DMS114 treated with DMSO at 0.1 percent for 48 hours (cell line): ENCODE measurements around the gene MARK2.
"Not testable (repeated sequence)": the region's sequence is repeated elsewhere in the genome, so short reads cannot be mapped to it uniquely, and the experiment has no call there.

Experiments
- DNase-seq: peaks from one replicate; lab custom pipeline; 2025; ENCODE audit not compliant: unreplicated experiment; lab: John Stamatoyannopoulos, UW

The MARK2 gene

DNA sequence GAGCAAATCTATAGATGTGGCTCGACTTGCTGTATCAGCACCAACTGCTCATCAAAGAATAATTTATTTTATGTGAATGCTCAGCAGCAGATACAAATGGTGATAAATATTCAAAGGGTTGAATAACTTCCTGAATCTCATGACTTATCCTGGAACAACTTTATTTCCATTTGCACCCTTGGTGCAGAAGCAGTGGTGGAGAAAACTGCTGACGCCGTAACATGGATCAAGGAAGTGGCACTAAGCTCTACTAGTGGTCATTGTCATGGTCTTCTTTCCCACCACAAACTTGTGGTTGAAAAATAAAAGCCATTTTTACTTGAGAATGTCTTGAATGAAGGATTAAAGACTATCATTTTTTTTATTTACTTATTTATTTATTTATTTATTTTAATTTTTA, 14.6 kb downstream of the MARK2 start:
- DNase-seq: no peak

GRCh38 chr11:63854696-63855095, 15.8 kb downstream of the MARK2 start:
- DNase-seq: no peak

DNA sequence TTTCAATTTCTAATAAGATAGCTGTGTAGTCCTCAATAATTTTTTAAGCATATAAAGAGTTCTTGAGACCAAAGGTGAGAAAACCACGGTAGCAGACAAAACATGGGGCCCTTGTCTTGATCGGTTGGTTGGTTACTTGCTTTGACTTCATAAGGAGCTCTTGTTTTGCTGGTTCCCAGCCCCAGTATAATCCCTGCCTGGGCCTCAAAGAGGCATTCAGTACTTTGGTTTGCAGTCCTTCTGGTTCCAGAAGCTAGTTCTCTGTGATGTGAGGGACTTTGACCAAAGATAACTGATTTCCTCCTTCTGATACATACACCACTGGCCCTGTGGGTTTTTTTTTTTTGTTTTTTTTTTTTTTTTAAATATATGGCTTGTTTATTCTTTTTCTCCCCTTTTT, 17.1 kb downstream of the MARK2 start:
- DNase-seq: no peak

DNA sequence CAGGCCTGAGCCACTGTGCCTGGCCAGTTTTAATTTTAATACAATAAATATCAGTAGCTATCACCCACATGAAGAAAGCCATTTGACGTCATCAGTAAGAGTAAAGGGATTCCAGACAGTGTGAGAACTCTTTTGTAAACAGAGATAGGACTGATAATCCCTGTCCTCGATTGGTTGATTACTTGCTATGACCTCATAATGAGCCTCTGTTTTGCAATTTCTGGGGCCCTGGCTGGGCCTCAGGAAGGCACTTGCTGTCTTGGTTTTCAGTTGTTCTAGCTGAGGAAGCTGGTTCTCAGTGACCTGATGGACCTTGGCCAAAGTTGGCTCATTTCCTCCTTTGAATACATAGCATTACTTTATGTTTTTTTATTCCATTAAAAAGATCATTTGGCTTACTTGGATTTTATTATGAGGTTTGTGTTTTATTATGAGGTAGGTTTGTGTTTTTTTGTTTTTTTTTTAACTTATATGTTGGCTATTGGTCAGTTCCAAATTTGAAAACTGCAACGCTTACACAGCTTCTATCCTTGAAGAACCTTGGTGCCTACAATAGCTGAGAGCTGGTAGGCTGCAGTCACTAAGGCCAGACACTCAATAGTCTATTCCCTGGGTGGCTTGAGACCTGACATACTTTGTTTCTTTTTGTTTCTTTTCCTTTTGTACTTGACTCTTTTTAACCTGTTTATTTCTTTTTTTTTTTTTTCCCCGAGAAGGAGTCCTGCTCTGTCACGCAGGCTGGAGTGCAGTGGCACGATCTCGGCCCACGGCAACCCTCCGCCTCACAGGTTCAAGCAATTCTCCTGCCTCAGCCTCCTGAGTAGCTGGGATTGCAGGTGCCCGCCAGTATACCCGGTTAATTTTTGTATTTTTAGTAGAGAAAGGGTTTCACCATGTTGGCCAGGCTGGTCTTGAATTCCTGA, 20.0 kb downstream of the MARK2 start:
- no peak for DNase-seq

DNA sequence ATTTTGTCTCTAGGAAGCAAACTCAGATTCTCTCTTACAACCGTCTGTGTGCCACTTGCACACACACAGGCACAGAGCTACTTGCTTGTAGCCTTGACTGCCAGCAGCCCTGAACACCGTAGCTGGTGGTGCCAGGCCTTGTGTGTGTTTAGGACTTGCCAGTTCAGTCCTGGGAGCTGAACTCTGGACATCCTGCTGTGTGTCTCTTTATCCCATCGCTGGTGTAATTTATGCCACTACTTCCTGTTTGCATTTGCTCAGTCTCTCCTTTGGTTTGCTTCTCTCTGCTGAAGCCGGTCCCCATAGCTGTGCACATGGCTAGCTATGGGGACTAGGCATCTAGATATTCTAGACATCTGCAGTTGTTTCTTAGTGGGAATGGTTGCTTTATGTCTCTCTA, 24.0 kb downstream of the MARK2 start:
- no peak for DNase-seq

DNA sequence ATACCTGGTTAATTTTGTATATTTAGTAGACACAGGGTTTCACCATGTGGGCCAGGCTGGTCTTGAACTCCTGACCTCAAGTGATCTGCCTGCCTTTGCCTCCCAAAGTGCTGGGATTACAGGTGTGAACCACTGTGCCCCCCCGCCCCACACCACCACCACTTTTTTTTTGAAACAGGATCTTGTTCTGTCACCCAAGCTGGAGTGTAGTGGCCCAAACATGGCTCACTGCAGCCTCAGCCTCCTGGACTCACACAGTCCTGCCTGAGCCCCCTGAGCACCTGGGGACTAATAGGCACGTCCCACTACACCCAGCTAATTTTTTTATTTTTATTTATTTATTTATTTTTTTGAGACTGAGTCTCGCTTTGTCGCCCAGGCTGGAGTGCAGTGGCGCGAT, 24.7 kb downstream of the MARK2 start:
- DNase-seq: not testable (repeated sequence)

DNA sequence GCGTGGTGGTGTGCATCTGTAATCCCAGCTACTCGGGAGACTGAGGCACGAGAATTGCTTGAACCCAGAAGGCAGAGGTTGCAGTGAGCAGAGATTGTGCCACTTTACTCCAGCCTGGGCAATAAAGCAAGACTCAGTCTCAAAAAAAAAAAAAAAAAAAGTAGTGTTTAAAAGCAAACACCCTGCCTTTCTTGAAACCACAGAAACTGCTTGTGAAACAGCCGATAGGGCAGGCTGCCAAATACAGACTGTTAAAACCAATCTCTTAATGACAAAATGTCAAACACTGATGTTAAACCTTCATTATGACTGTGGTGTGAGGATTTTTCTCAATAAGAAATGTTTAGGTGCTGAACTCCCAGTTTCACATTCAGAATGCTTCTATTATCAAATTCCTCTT, 27.3 kb downstream of the MARK2 start:
- no peak for DNase-seq

DNA sequence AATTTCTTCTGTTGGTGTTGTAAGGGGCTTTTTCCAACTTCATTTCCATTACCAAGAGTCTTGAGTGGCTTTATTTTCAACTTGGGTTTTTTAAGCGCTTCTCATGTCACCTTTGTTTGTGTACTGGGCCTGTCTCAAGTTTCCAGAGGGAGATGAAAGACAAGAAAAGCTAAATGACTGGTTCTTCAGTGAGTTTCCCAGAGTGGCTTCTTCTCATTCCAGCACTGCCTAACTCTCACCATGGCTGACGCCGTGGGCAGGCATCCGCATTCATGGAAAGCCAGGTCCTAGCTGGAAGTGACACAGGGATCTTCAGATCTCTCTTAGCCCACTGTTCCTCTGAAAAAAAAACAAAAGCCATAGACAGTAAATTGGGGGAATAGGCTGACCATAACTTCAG, 28.6 kb downstream of the MARK2 start:
- no peak for DNase-seq

DNA sequence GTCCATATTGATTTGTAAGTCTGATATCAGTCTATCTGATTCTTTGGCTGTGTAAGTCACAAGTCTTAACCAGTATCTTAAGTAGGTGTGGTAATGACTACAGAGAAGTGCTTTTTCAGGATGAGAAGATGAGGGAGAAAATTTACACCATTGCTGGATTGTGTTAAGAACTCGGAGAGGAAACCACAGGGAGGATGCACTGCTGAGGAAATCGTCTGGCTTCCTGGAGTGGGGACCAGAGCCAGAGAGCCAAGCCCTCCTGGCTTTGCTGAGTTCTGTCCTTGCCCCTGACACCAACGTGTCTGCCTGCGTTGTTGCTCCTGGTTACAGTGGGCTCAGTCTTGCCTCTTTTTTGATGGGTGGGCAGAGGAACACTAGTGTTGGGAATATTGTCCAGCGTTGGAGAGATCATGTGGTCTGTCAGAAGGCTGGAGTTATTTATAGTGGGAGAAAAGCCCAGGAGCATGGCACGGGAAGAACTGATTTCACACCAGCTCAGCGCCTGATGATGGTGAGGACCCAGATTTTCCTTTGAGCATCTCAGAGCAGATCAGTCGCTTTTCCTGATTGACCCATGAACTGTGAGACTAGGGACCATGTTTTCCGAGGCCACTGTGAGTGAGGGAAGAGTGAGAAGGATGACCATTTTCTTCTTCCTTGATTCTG, 29.6 kb downstream of the MARK2 start:
- no peak for DNase-seq

GRCh38 chr11:63869171-63869591, 30.3 kb downstream of the MARK2 start:
- DNase-seq: no peak

DNA sequence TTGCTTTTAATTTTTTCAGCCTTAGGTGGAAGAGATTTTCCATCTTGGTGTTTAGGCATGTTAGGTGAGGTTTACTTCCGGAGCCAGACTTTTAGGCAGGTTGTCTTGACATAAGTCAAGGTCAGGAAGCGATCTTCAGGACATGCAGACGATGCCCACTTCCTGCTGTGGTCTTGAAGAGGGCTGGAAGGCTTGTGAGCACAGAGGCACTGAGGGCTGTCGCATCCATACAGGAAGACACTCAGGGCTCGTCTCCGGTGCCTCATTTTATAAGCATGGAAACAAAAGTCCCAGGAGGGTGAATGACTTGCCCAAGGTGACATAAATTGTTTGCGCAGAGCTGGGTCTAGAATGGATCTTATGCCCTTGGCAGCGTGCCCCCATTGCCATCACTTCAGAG, 30.8 kb downstream of the MARK2 start:
- no peak for DNase-seq

GRCh38 chr11:63870351-63871140, 31.6 kb downstream of the MARK2 start:
- DNase-seq: no peak

DNA sequence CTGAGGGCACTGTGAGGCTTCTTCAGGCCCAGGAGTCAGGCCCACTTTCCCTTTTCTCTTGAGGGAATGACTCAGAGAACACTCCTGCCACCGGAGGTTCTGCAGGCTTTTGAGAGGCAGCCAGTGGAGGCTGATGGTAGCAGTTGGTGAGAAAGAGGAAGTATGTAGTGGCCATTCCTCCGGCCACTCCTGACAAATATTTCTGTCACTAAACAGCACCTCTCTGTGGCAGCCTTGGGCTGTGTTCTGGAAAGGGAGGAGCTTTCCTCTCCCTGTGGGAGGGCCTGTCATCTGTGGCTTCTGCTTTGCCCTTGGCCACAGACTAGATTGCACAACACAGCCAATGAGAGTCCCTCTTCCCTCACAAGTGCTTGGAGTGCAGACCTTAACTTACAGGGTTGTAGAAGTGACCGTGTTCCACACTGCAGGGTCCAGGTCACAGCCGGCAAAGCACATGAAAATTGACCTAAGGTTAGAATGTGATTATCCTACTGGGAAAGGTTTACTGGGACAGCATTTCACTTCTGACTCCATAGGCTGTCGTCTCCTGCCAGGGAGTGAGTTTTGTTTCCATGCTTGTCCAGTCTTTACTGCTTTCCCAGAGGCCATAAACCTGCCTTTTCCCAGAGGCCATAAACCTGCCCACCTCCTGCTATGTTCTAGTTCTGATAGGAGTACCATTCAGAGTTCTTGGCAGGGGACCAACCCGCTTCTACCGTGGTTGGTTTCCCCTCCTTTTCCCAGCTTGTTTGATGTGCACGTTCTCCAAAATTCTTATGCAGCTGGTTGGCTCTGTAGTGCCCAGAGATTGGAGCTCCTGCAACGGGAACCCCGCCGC, 33.3 kb downstream of the MARK2 start:
- DNase-seq: no peak

DNA sequence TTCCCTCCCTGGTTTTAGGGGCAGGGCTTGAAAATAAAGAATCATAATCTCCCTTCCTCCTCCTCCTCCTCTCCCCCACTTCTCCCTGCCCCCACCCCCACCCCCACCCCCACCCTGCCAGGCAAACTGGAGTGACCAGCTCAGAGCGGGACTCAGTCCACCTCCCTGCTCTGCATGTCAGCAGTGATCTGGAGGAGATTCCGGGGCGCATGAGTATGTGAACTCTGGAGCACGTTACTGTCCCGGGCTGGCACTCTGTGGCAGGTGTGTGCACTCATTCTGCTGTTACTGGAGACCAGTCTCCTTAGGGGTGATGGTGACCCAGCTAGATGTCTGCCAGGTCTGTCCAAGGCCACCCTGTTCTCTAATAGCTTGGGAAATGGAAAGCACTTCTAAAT, 33.9 kb downstream of the MARK2 start:
- DNase-seq: no peak

DNA sequence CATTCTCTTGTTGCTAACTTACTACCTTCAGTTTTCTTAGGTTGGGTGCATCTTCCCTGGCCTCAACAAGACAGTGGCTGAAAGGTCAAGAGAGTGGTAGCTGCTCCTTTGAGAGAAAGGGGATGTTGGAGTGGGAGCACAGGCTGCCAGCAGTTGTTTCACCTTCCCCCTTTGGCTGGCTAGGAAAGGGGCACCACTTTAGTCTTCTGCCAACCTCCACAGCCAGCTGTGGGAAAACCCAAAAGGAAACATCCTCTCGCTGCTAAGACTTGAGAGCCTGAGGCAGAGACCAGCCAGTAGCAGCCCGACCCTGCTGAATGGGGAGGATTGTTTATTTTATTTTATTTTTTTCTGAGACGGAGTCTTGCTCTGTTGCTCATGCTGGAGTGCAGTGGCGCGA, 34.4 kb downstream of the MARK2 start:
- DNase-seq: no peak

DNA sequence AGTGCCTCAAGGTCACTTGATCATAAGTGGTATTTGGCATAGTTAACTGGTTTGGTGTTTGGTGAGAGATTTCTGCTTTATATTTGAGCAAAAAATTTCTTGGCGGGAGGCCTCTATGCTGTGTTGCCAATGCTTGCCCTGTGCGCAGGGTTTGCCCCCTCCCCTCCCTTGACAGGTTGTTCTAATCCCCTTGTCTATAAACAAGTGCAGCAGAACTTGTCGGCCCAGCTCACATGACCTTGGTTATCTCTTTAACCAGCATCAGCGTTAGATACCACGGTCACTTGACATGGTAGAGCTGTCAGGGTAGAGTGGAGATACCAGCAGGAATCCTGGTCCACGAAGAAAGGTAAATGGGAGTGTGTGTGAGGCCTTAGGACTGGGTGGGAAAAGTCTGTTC, 35.6 kb downstream of the MARK2 start:
- no peak for DNase-seq

- no peak for DNase-seq
Observed at GRCh38 chr11:63875506-63876065, 36.7 kb downstream of the MARK2 start.

DNA sequence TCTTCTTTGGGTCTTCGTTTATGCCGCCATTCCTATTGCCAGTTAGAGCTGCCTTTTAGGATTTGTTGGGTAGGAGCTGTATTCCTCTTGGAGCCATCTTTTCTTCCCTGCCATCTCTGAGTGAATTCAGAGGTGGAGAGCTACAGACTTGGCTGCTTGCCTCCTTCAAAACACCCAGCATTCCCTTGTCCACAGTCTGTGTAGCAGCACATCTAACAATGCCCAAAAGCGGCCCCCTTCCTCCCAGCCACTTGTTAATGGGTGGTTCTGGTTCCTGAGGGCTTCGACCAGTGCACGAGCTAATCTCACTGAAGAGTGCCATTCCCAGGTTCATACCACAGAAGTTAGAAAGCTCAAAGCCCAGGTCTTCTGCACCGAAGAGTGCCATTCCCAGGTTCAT, 37.7 kb downstream of the MARK2 start:
- DNase-seq: no peak

GRCh38 chr11:63877658-63878241, 38.8 kb downstream of the MARK2 start:
- DNase-seq: no peak
